H1 (cell line): ENCODE results near the gene HTATSF1. TPM values are rescaled to one million over a fixed set of nuclear protein-coding genes. Genes with fewer than 3 reads are reported as not detected.

Experiments used
- CTCF ChIA-PET: fragments of 300-600 bp; sonication (Branson Sonifier 250); formaldehyde crosslinking; loops from one replicate; lab custom pipeline; 2021; ENCODE audit not compliant: partially characterized antibody; lab: Charles Lee
- POLR2A ChIA-PET: fragments of 300-600 bp; sonication (Branson Sonifier 250); formaldehyde crosslinking; loops from one replicate; lab custom pipeline; 2021; ENCODE audit warnings: inconsistent platforms; ENCODE audit not compliant: partially characterized antibody; lab: Charles Lee
- DNase-seq, 2 experiments: peaks; one replicate each; pipeline versions ENCODE4 v3.0.0 to v3.0.0-alpha.2; 2010 to 2022; ENCODE audit warnings: low spot score in 2 of 2, low read depth in 1 of 2, mixed read lengths in 1 of 2
- FAIRE-seq: peaks from 2 replicates; lab custom pipeline; 2011; peaks lifted over from hg19 to GRCh38; lab: Jason Lieb, UNC
- H2AFZ ChIP-seq: 2 replicates; pipeline ENCODE4 v1.8.1; 2012; ENCODE audit warnings: low read length, inconsistent platforms
- H2AK5ac ChIP-seq: 2 replicates; pipeline ENCODE4 v1.6.1; 2013; ENCODE audit warnings: low read depth, low read length
- H2BK120ac ChIP-seq: replicated peaks from 2 replicates; pipeline ENCODE3; 2013; ENCODE audit warnings: low read depth, low read length, inconsistent platforms
- H2BK12ac ChIP-seq: 2 replicates; pipeline ENCODE4 v1.6.1; 2013; ENCODE audit warnings: low read depth, low read length
- H2BK15ac ChIP-seq: 2 replicates; pipeline ENCODE4 v1.6.1; 2013; ENCODE audit warnings: low read length
- H2BK20ac ChIP-seq: 2 replicates; pipeline ENCODE4 v1.6.1; 2013; ENCODE audit warnings: low read length
- H2BK5ac ChIP-seq: 2 replicates; pipeline ENCODE4 v1.6.1; 2013; ENCODE audit warnings: low read depth, low read length
- H3K14ac ChIP-seq: 2 replicates; pipeline ENCODE4 v1.6.1; 2013; ENCODE audit warnings: inconsistent platforms; ENCODE audit not compliant: insufficient read length
- H3K18ac ChIP-seq: 2 replicates; pipeline ENCODE4 v1.6.1; 2013; ENCODE audit warnings: low read length; ENCODE audit errors: extremely low read depth
- H3K23ac ChIP-seq: 2 replicates; pipeline ENCODE4 v1.6.1; 2013; ENCODE audit warnings: inconsistent platforms; ENCODE audit not compliant: insufficient read length
- H3K23me2 ChIP-seq: 2 replicates; pipeline ENCODE4 v1.6.1; 2013; ENCODE audit warnings: low read depth, low read length
- H3K27ac ChIP-seq: 2 replicates; pipeline ENCODE4 v1.6.1; 2011; ENCODE audit warnings: low read depth, low read length, inconsistent platforms
- H3K27me3 ChIP-seq, 4 experiments: replicated peaks in 1 of 4; 1 replicate in 1 of 4; 2 replicates in 3 of 4; pipeline versions ENCODE4 v1.6.1 to v1.8.1; 2011 to 2013; ENCODE audit warnings: low read length in 3 of 4, mild to moderate bottlenecking in 3 of 4, inconsistent platforms in 2 of 4, mixed read lengths in 2 of 4, moderate library complexity in 1 of 4; ENCODE audit not compliant: control insufficient read depth in 3 of 4, insufficient read depth in 3 of 4; ENCODE audit errors: extremely low read depth in 1 of 4
- H3K36me3 ChIP-seq, 4 experiments: 2 replicates each; pipeline versions ENCODE4 v1.6.1 to v1.8.1; 2011 to 2013; ENCODE audit warnings: mild to moderate bottlenecking in 4 of 4, low read length in 3 of 4, moderate library complexity in 2 of 4, control low read depth in 1 of 4, inconsistent platforms in 1 of 4; ENCODE audit not compliant: insufficient read depth in 4 of 4, control insufficient read depth in 2 of 4
- H3K4ac ChIP-seq: replicated peaks from 2 replicates; pipeline ENCODE3; 2013; ENCODE audit warnings: low read length, low read depth, mixed read lengths, inconsistent platforms; ENCODE audit not compliant: insufficient read length
- H3K4me1 ChIP-seq, 4 experiments: replicated peaks in 1 of 4; 1 replicate in 1 of 4; 2 replicates in 3 of 4; pipeline versions ENCODE4 v1.6.1 to v1.8.1; 2011 to 2013; ENCODE audit warnings: low read length in 3 of 4, inconsistent platforms in 2 of 4, mixed read lengths in 1 of 4; ENCODE audit not compliant: insufficient read depth in 4 of 4, control insufficient read depth in 3 of 4
- H3K4me2 ChIP-seq, 2 experiments: 2 replicates each; pipeline versions ENCODE4 v1.6.1 to v1.8.1; 2011 to 2013; ENCODE audit warnings: low read depth in 2 of 2, low read length in 2 of 2, control low read depth in 1 of 2, inconsistent platforms in 1 of 2, mild to moderate bottlenecking in 1 of 2; ENCODE audit not compliant: insufficient read depth in 1 of 2
- H3K4me3 ChIP-seq, 4 experiments: fragments of 200-600, 300-600 bp in 1 of 4; sonication (generic), shearing (Covaris generic), sonication (Bioruptor Twin) in 1 of 4; 2 replicates each; pipeline versions ENCODE4 v1.5.1 to v1.8.1; 2011 to 2016; ENCODE audit warnings: low read length in 4 of 4, low read depth in 3 of 4, control low read depth in 2 of 4, inconsistent platforms in 2 of 4, mild to moderate bottlenecking in 2 of 4, mixed read lengths in 1 of 4, moderate library complexity in 1 of 4; ENCODE audit not compliant: insufficient read depth in 2 of 4; ENCODE audit errors: extremely low read depth in 1 of 4
- H3K56ac ChIP-seq: replicated peaks from 2 replicates; pipeline ENCODE3; 2013; ENCODE audit warnings: low read depth, mild to moderate bottlenecking, mixed read lengths, low read length, inconsistent platforms; ENCODE audit not compliant: insufficient read length
- H3K79me1 ChIP-seq: 2 replicates; pipeline ENCODE4 v1.6.1; 2013; ENCODE audit warnings: low read depth, low read length, control low read depth
- H3K79me2 ChIP-seq, 2 experiments: 2 replicates each; pipeline versions ENCODE4 v1.6.1 to v1.8.1; 2012 to 2013; ENCODE audit warnings: low read length in 2 of 2, mild to moderate bottlenecking in 2 of 2, inconsistent platforms in 1 of 2; ENCODE audit not compliant: insufficient read depth in 2 of 2, control insufficient read depth in 1 of 2
- H3K9ac ChIP-seq, 4 experiments: replicated peaks in 1 of 4; 1 replicate in 1 of 4; 2 replicates in 3 of 4; pipeline versions ENCODE4 v1.6.1 to v1.8.1; 2011 to 2013; ENCODE audit warnings: low read depth in 3 of 4, low read length in 3 of 4, control low read depth in 2 of 4, mild to moderate bottlenecking in 2 of 4, moderate library complexity in 2 of 4, inconsistent platforms in 1 of 4; ENCODE audit errors: extremely low read depth in 1 of 4
- H3K9me3 ChIP-seq, 2 experiments: 2 replicates each; pipeline versions ENCODE4 v1.6.1 to v1.8.1; 2012 to 2013; ENCODE audit warnings: mild to moderate bottlenecking in 2 of 2, moderate library complexity in 2 of 2, control low read depth in 1 of 2, inconsistent platforms in 1 of 2, low read depth in 1 of 2, low read length in 1 of 2, mixed read lengths in 1 of 2; ENCODE audit not compliant: insufficient read depth in 2 of 2
- H4K20me1 ChIP-seq, 2 experiments: replicated peaks in 1 of 2; 2 replicates each; pipeline versions ENCODE3 to v1.8.1; 2011 to 2013; ENCODE audit warnings: inconsistent platforms in 2 of 2, low read length in 2 of 2, mild to moderate bottlenecking in 1 of 2; ENCODE audit not compliant: insufficient read depth in 2 of 2, control insufficient read depth in 1 of 2
- H4K5ac ChIP-seq: 2 replicates; pipeline ENCODE4 v1.6.1; 2013; ENCODE audit warnings: low read length, low read depth, mixed read lengths, inconsistent platforms; ENCODE audit not compliant: insufficient read length
- H4K8ac ChIP-seq: 2 replicates; pipeline ENCODE4 v1.8.0; 2013; ENCODE audit warnings: mild to moderate bottlenecking, moderate library complexity, low read length, inconsistent platforms; ENCODE audit not compliant: insufficient read depth; ENCODE audit errors: extremely low read depth
- H4K91ac ChIP-seq: replicated peaks from 2 replicates; pipeline ENCODE3; 2013; ENCODE audit warnings: low read length, mixed read lengths, inconsistent platforms; ENCODE audit not compliant: insufficient read length
- ASH2L ChIP-seq: fragments of 200-600, 300-600 bp; sonication (generic); IDR thresholded peaks from one replicate; pipeline ENCODE4 v1.7.1; 2017; ENCODE audit warnings: low read length
- BCL11A ChIP-seq, 2 experiments: IDR thresholded peaks; one replicate each; pipeline ENCODE4 v1.6.1; 2011; ENCODE audit warnings: low read depth in 2 of 2, low read length in 2 of 2, mild to moderate bottlenecking in 2 of 2
- CEBPB ChIP-seq: IDR thresholded peaks from 2 replicates; pipeline ENCODE4 v1.6.1; 2012; ENCODE audit warnings: low read depth, low read length
- EP300 ChIP-seq, 2 experiments: IDR thresholded peaks; 1 replicate in 1 of 2; 2 replicates in 1 of 2; pipeline ENCODE4 v1.6.1; 2011 to 2012; ENCODE audit warnings: low read depth in 2 of 2, low read length in 2 of 2, mild to moderate bottlenecking in 2 of 2, borderline replicate concordance in 1 of 2, inconsistent platforms in 1 of 2, moderate library complexity in 1 of 2
- FOSL1 ChIP-seq: IDR thresholded peaks from 2 replicates; pipeline ENCODE4 v1.6.1; 2011; ENCODE audit warnings: mild to moderate bottlenecking, low read depth, low read length, moderate library complexity; ENCODE audit not compliant: insufficient read depth
- JUND ChIP-seq: IDR thresholded peaks from 2 replicates; pipeline ENCODE4 v1.6.1; 2011; ENCODE audit warnings: mild to moderate bottlenecking, improper control_type of control experiment, low read length
- POLR2A ChIP-seq, 2 experiments: IDR thresholded peaks; 1 replicate in 1 of 2; 2 replicates in 1 of 2; pipeline ENCODE4 v1.6.1; 2011; ENCODE audit warnings: low read depth in 2 of 2, low read length in 2 of 2, mild to moderate bottlenecking in 2 of 2; ENCODE audit errors: control extremely low read depth in 1 of 2
- POU5F1 ChIP-seq: IDR thresholded peaks from 2 replicates; pipeline ENCODE4 v1.6.1; 2011; ENCODE audit warnings: low read depth, mild to moderate bottlenecking, low read length, moderate library complexity
- RBBP5 ChIP-seq: IDR thresholded peaks from 2 replicates; pipeline ENCODE4 v1.7.1; 2012; ENCODE audit warnings: low read depth, mild to moderate bottlenecking, inconsistent platforms, low read length, moderate library complexity, borderline replicate concordance
- ZNF274 ChIP-seq: IDR thresholded peaks from 2 replicates; pipeline ENCODE4 v1.7.0; 2012; ENCODE audit warnings: low read length, borderline replicate concordance; ENCODE audit errors: extremely low read depth
- whole genome bisulfite sequencing, 2 experiments: shearing (Covaris generic) in 1 of 2; methylation state at CpG; one replicate each; pipeline versions ENCODE4 v1.1.6 to v1.1.7; 2013 to 2015; ENCODE audit warnings: low lambda C conversion rate in 2 of 2, mixed read lengths in 2 of 2, inconsistent platforms in 1 of 2, low coverage in 1 of 2, missing lambda C conversion rate in 1 of 2; ENCODE audit not compliant: insufficient replicate concordance in 2 of 2, insufficient coverage in 1 of 2, insufficient read length in 1 of 2; ENCODE audit errors: extremely low coverage in 1 of 2, missing lambda C conversion rate in 1 of 2; 5-methylcytosine and 5-hydroxymethylcytosine counted together
- polyA plus RNA-seq, 7 experiments: library from polyadenylated mRNA; depleted of rRNA in 3 of 7; stranded (reverse) in 5 of 7; unstranded in 2 of 7; fragments of >200 nt in 5 of 7; fragments of 200-250 nt in 2 of 7; gene quantifications; 1 replicate in 5 of 7; 2 replicates in 1 of 7; 4 replicates in 1 of 7; pipeline versions ENCODE4 v1.2.1 to v1.2.3, GENCODE V29; 2011 to 2013; ENCODE audit warnings: missing spikeins in 2 of 7, mixed read lengths in 2 of 7
- total RNA-seq: library from RNA; stranded (reverse); fragmentation: NEBNext Ultra II Directional; extraction: Animal tissue kit (Norgen Biotek cat#: 25700); gene quantifications from 2 replicates; pipeline ENCODE4 v1.2.1, GENCODE V29; 2021
- TF ChIP-seq, protein P1 (sequence below): IDR thresholded peaks from 2 replicates; pipeline ENCODE4 v1.6.1; 2012; ENCODE audit warnings: inconsistent platforms

Gene HTATSF1
- total and polyA plus RNA-seq, 2 of the 8 experiments (the other 6 are each of a cell fraction or from before 2014, with no cell fraction given) = 1.2 to 49.3 TPM

DNA sequence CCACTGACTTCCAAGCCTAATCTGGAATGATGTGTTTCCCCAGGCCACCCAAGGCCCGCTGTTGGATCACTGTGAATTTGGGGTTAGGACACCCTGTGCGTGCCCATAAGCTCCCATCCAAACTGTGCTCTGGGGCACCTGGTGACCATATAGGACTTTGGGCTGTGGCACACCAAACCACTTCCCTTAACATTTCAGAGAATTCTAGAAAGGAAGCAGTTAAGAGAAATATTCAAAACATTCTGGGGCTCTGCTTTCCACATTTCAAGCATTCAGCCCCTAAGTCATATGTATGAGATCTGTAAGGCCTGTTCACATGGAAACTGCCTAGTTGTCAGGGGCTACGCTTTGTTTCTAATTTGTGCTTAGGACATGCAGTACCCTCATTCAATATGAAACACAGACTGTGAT, 49.0 kb downstream of the HTATSF1 start:
- no peak overlapping the region for H4K91ac ChIP-seq
- ChIA-PET CTCF (no interaction called here), POLR2A (no interaction called here)
- no peak overlapping the region for H3K4me2 ChIP-seq
- no peaks in the 10 kb centered on the region for H3K27me3 ChIP-seq
- H3K23me2 ChIP-seq = no peaks in the 10 kb centered on the region
- H3K56ac ChIP-seq = no peak overlapping the region
- H3K9me3 ChIP-seq = no peaks in the 10 kb centered on the region
- DNase-seq (no peak), FAIRE-seq (no peak)
- H3K4ac ChIP-seq = no peak overlapping the region
- no peak overlapping the region for H3K18ac ChIP-seq
- no peaks in the 10 kb centered on the region for H4K20me1 ChIP-seq
- no peak overlapping the region for H4K8ac ChIP-seq
- H4K5ac ChIP-seq = no peak overlapping the region
- no peak overlapping the region for H2BK5ac ChIP-seq
- H3K36me3 ChIP-seq = no peaks in the 10 kb centered on the region
- H2AFZ ChIP-seq = no peak overlapping the region
- H3K14ac ChIP-seq = no peak overlapping the region
- no peak overlapping the region for H3K4me3 ChIP-seq
- H3K79me1 ChIP-seq = no peaks in the 10 kb centered on the region
- H2BK120ac ChIP-seq = no peak overlapping the region
- H2BK20ac ChIP-seq = no peak overlapping the region
- H2AK5ac ChIP-seq = no peak overlapping the region
- H3K4me1 ChIP-seq = no peaks in the 10 kb centered on the region
- no peak overlapping the region for H3K27ac ChIP-seq
- TF ChIP-seq FOSL1 (no peak), POU5F1 (no peak), EP300 (IDR thresholded peaks at IDR 0.05; ENCODE audit: borderline replicate concordance in 1 of 2, low read depth in 2 of 2, low read length in 2 of 2) (no peak), CEBPB (no peak), RBBP5 (no peak), ZNF274 (no peak), POLR2A (IDR thresholded peaks at IDR 0.05; ENCODE audit: control extremely low read depth in 1 of 2, low read depth in 2 of 2, low read length in 2 of 2) (no peak), JUND (no peak), ASH2L (no peak), BCL11A (IDR thresholded peaks at IDR 0.05; ENCODE audit: low read depth in 2 of 2, low read length in 2 of 2) (no peak)
- TF ChIP-seq, protein P1, sequence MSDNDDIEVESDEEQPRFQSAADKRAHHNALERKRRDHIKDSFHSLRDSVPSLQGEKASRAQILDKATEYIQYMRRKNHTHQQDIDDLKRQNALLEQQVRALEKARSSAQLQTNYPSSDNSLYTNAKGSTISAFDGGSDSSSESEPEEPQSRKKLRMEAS = no peak
- no peak overlapping the region for H2BK15ac ChIP-seq
- H3K79me2 ChIP-seq = no peaks in the 10 kb centered on the region
- no peak overlapping the region for H3K23ac ChIP-seq
- H3K9ac ChIP-seq = no peak overlapping the region
- no peak overlapping the region for H2BK12ac ChIP-seq
- 82% methylated on average over 3 of the region's 3 CpGs; no CpG with 5 or more reads in 1 of the 2 experiments for WGBS, 2 experiments
